ENCODE data around the gene SPDYA.

Gene SPDYA

GRCh38 chr2:28868611-28869010 lies 58.0 kb downstream of the SPDYA start:
- ATAC-seq, result no peak
- TF ChIP-seq ZFP30 (CRISPR knock-in tag; IDR thresholded peaks at IDR 0.05) (no peak), PATZ1 (CRISPR knock-in tag; IDR thresholded peaks at IDR 0.05; ENCODE audit: borderline replicate concordance) (no peak)

GRCh38 chr2:28869494-28870145 lies 59.0 kb downstream of the SPDYA start:
- ATAC-seq, result peak; percentile 69

GRCh38 chr2:28870146-28870891 lies 59.7 kb downstream of the SPDYA start, which contains the start of gene TRMT61B:
Gene TRMT61B (minus strand): TSS chr2:28870309. CDS start chr2:28870277, 32 bp downstream.
- ATAC-seq, result peak; percentile 100
- no peak for TF ChIP-seq ARNTL (CRISPR knock-in tag; IDR thresholded peaks at IDR 0.05; ENCODE audit: borderline replicate concordance, low read depth)
- no peak for TF ChIP-seq RARB (CRISPR knock-in tag; IDR thresholded peaks at IDR 0.05)
- no peak; the same call in 1 of the 2 replicates for TF ChIP-seq TCF4 (CRISPR knock-in tag; IDR thresholded peaks at IDR 0.05; ENCODE audit: borderline replicate concordance)
- TF ChIP-seq, protein P1, sequence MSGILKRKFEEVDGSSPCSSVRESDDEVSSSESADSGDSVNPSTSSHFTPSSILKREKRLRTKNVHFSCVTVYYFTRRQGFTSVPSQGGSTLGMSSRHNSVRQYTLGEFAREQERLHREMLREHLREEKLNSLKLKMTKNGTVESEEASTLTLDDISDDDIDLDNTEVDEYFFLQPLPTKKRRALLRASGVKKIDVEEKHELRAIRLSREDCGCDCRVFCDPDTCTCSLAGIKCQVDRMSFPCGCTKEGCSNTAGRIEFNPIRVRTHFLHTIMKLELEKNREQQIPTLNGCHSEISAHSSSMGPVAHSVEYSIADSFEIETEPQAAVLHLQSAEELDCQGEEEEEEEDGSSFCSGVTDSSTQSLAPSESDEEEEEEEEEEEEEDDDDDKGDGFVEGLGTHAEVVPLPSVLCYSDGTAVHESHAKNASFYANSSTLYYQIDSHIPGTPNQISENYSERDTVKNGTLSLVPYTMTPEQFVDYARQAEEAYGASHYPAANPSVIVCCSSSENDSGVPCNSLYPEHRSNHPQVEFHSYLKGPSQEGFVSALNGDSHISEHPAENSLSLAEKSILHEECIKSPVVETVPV (CRISPR knock-in tag; IDR thresholded peaks at IDR 0.05), result no peak
- no peak for TF ChIP-seq ZFP30 (CRISPR knock-in tag; IDR thresholded peaks at IDR 0.05)
- TF ChIP-seq OSR1 (CRISPR knock-in tag; IDR thresholded peaks at IDR 0.05), result no peak
- no peak for TF ChIP-seq BACH2 (CRISPR knock-in tag; IDR thresholded peaks at IDR 0.05; ENCODE audit: borderline replicate concordance)
- TF ChIP-seq, protein P2, sequence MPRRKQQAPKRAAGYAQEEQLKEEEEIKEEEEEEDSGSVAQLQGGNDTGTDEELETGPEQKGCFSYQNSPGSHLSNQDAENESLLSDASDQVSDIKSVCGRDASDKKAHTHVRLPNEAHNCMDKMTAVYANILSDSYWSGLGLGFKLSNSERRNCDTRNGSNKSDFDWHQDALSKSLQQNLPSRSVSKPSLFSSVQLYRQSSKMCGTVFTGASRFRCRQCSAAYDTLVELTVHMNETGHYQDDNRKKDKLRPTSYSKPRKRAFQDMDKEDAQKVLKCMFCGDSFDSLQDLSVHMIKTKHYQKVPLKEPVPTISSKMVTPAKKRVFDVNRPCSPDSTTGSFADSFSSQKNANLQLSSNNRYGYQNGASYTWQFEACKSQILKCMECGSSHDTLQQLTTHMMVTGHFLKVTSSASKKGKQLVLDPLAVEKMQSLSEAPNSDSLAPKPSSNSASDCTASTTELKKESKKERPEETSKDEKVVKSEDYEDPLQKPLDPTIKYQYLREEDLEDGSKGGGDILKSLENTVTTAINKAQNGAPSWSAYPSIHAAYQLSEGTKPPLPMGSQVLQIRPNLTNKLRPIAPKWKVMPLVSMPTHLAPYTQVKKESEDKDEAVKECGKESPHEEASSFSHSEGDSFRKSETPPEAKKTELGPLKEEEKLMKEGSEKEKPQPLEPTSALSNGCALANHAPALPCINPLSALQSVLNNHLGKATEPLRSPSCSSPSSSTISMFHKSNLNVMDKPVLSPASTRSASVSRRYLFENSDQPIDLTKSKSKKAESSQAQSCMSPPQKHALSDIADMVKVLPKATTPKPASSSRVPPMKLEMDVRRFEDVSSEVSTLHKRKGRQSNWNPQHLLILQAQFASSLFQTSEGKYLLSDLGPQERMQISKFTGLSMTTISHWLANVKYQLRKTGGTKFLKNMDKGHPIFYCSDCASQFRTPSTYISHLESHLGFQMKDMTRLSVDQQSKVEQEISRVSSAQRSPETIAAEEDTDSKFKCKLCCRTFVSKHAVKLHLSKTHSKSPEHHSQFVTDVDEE (CRISPR knock-in tag; IDR thresholded peaks at IDR 0.05), result 0 out of 2 replicates have a peak, but pooled peaks have one; percentile 58
- no peak for TF ChIP-seq ESRRG (CRISPR knock-in tag; IDR thresholded peaks at IDR 0.05)
- TF ChIP-seq, protein P3, sequence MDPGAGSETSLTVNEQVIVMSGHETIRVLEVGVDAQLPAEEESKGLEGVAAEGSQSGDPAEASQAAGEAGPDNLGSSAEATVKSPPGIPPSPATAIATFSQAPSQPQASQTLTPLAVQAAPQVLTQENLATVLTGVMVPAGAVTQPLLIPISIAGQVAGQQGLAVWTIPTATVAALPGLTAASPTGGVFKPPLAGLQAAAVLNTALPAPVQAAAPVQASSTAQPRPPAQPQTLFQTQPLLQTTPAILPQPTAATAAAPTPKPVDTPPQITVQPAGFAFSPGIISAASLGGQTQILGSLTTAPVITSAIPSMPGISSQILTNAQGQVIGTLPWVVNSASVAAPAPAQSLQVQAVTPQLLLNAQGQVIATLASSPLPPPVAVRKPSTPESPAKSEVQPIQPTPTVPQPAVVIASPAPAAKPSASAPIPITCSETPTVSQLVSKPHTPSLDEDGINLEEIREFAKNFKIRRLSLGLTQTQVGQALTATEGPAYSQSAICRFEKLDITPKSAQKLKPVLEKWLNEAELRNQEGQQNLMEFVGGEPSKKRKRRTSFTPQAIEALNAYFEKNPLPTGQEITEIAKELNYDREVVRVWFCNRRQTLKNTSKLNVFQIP (CRISPR knock-in tag; IDR thresholded peaks at IDR 0.05; ENCODE audit: borderline replicate concordance, low read depth), result peak; percentile 84; the same call in 1 of the 2 replicates
- no peak for TF ChIP-seq ZNF70 (CRISPR knock-in tag; IDR thresholded peaks at IDR 0.05)
- no peak for TF ChIP-seq SNAI2 (CRISPR knock-in tag; IDR thresholded peaks at IDR 0.05)
- no peak for TF ChIP-seq ISL1 (CRISPR knock-in tag; IDR thresholded peaks at IDR 0.05)
- 0 out of 2 replicates have a peak, but pooled peaks have one; percentile 34 for TF ChIP-seq CSDC2 (CRISPR knock-in tag; IDR thresholded peaks at IDR 0.05)
- TF ChIP-seq ZNF565 (CRISPR knock-in tag; conservative IDR thresholded peaks at IDR 0.05; ENCODE audit: low read depth), result no peak
- TF ChIP-seq CREB5 (CRISPR knock-in tag; IDR thresholded peaks at IDR 0.05; ENCODE audit: low read depth), result no peak
- TF ChIP-seq ZNF8 (CRISPR knock-in tag; IDR thresholded peaks at IDR 0.05), result no peak
- TF ChIP-seq ZC3H10 (CRISPR knock-in tag; IDR thresholded peaks at IDR 0.05), result no peak
- no peak for TF ChIP-seq TOX (CRISPR knock-in tag; IDR thresholded peaks at IDR 0.05; ENCODE audit: borderline replicate concordance)
- no peak for TF ChIP-seq GLIS3 (CRISPR knock-in tag; IDR thresholded peaks at IDR 0.05)
- TF ChIP-seq ZFP3 (CRISPR knock-in tag; IDR thresholded peaks at IDR 0.05), result no peak
- no peak for TF ChIP-seq PPARA (CRISPR knock-in tag; IDR thresholded peaks at IDR 0.05; ENCODE audit: borderline replicate concordance)

More at GRCh38 chr2:28869494-28870145, 59.0 kb downstream of the SPDYA start:
- TF ChIP-seq PATZ1 (CRISPR knock-in tag; IDR thresholded peaks at IDR 0.05; ENCODE audit: borderline replicate concordance) (no peak), GLIS3 (CRISPR knock-in tag; IDR thresholded peaks at IDR 0.05) (no peak), CSDC2 (CRISPR knock-in tag; IDR thresholded peaks at IDR 0.05) (no peak)

Measured in SK-N-SH treated with all-trans-retinoic acid at 6 μM for 48 hours (cell line).